ENCODE results near the gene RHEBL1.

- TF ChIP-seq CTCF (conservative IDR thresholded peaks at IDR 0.05): no peak
- TF ChIP-seq EZH2 (IDR thresholded peaks at IDR 0.05; ENCODE audit: low read depth): no peak
Measured at GRCh38 chr12:49104822-49105221, 35.0 kb upstream of the RHEBL1 start.
